Type B pancreatic cell (in vitro differentiated cells): ENCODE measurements around the gene NOPCHAP1. TPM values are rescaled to one million over a fixed set of nuclear protein-coding genes. Genes with fewer than 3 reads are reported as not detected.
"Not testable (repeated sequence)": the region's sequence is repeated elsewhere in the genome, so short reads cannot be mapped to it uniquely, and the experiment has no call there.

Source experiments
- DNase-seq: peaks from one replicate; pipeline ENCODE4 v3.0.0; 2021; ENCODE audit warnings: mixed read lengths; ENCODE audit not compliant: unreplicated experiment; ENCODE audit errors: extremely low spot score
- H3K27ac Mint-ChIP-seq: 2 replicates; pipeline ENCODE4 v1.8.0; 2021; ENCODE audit warnings: mild to moderate bottlenecking, mixed read lengths
- H3K27me3 Mint-ChIP-seq: 2 replicates; pipeline ENCODE4 v1.8.0; 2021; ENCODE audit warnings: mixed read lengths
- H3K36me3 Mint-ChIP-seq: 2 replicates; pipeline ENCODE4 v1.8.0; 2021; ENCODE audit warnings: mixed read lengths
- H3K4me1 Mint-ChIP-seq: one replicate; pipeline ENCODE4 v1.8.0; 2021; ENCODE audit warnings: mixed read lengths; ENCODE audit not compliant: unreplicated experiment
- H3K4me3 Mint-ChIP-seq: 2 replicates; pipeline ENCODE4 v1.8.0; 2021; ENCODE audit warnings: mild to moderate bottlenecking, mixed read lengths
- H3K9me3 Mint-ChIP-seq: 2 replicates; pipeline ENCODE4 v1.8.0; 2021; ENCODE audit warnings: mixed read lengths
- CTCF ChIP-seq: fragments of 200-600 bp; sonication (generic); conservative IDR thresholded peaks from 2 replicates; pipeline ENCODE4 v1.5.0; 2021; ENCODE audit warnings: antibody characterized with exemption, mild to moderate bottlenecking
- total RNA-seq: library from RNA; stranded (reverse); gene quantifications from 2 replicates; pipeline ENCODE4 v1.2.1, GENCODE V29; 2021; ENCODE audit warnings: low replicate concordance

NOPCHAP1 gene
- total RNA-seq, 1 donor from 2014 or later: 20.1 TPM

- peaks cover 5% of the 10 kb centered on the region for H3K9me3 Mint-ChIP-seq
Observed at GRCh38 chr12:104944252-104944651, 41.9 kb upstream of the NOPCHAP1 start.

GRCh38 chr12:104948716-104949115, 37.4 kb upstream of the NOPCHAP1 start:
- not testable (repeated sequence) for H3K9me3 Mint-ChIP-seq, H3K27ac Mint-ChIP-seq, DNase-seq, H3K4me1 Mint-ChIP-seq, H3K4me3 Mint-ChIP-seq, H3K27me3 Mint-ChIP-seq, H3K36me3 Mint-ChIP-seq

More at GRCh38 chr12:104944252-104944651, 41.9 kb upstream of the NOPCHAP1 start:
- Mint-ChIP-seq H3K4me3 (no peak overlapping the region), H3K36me3 (no peaks in the 10 kb centered on the region), H3K27me3 (no peaks in the 10 kb centered on the region), H3K4me1 (no peaks in the 10 kb centered on the region), H3K27ac (no peak overlapping the region)
- no peak for TF ChIP-seq CTCF
- DNase-seq: no peak

DNA sequence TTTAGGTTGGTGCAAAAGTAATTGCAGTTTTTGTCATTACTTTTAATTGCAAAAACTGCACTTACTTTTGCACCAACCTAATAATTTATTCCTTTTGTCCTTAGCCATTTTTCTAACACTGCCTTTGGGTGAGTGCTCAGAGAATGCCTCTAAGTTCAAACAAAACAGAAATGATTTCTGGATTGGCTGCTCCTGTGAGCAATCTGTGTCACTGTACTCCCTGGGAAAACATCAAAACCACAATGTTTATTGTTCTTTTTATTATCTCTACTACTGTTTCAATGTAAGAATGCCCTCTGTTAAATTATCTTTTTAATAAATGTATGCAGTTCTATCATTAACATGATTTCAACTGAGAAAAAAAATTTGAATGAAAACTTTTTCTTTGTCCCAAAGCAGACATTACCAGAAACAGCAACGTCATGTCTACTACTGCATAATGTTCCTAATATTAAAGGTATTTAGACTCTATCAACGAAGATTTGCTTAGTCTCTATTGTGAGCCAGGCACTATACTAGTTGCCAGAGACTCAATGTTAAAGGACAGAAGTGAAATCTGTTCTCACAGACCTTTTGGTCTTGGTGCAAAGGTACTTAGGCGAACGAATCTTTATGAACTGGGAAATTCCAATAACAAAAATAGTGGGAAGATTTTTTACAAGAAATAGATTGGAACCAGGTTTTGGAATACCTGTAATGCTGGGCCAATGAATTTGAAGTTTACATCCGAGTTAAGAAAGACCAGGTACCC, 34.2 kb upstream of the NOPCHAP1 start:
- H3K27ac Mint-ChIP-seq: no peak overlapping the region
- TF ChIP-seq CTCF: no peak
- no peaks in the 10 kb centered on the region for H3K36me3 Mint-ChIP-seq
- no peak overlapping the region for H3K4me3 Mint-ChIP-seq
- DNase-seq: no peak
- H3K4me1 Mint-ChIP-seq: no peaks in the 10 kb centered on the region
- peaks cover 21% of the 10 kb centered on the region for H3K27me3 Mint-ChIP-seq
- no peaks in the 10 kb centered on the region for H3K9me3 Mint-ChIP-seq

DNA sequence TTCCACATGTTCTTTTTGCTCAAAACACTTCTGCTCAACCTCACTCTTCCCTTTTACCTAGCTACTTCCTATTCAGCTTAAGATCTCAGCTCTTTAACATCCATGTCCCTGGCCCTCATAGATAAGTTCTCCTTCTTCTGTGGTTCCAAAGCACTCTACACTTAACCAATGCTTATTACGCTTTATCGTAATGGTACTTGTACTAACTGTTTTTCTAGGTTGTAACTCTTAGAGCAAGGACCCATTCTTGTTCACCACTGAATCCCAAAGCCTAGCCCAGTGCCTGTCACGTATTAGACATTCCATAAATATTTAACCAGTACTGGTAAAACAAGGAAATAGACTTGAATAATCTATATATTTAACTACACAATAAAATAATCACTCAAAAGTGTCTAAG, 33.3 kb upstream of the NOPCHAP1 start:
- no peak for TF ChIP-seq CTCF
- Mint-ChIP-seq H3K27ac (peak overlapping the region; percentile 45), H3K4me1 (no peaks in the 10 kb centered on the region), H3K9me3 (no peaks in the 10 kb centered on the region), H3K36me3 (no peaks in the 10 kb centered on the region), H3K27me3 (peaks cover 27% of the 10 kb centered on the region), H3K4me3 (peak overlapping the region; percentile 2)
- DNase-seq: no peak

GRCh38 chr12:104953323-104953722, 32.8 kb upstream of the NOPCHAP1 start:
- Mint-ChIP-seq H3K36me3 (no peaks in the 10 kb centered on the region), H3K4me3 (no peak overlapping the region), H3K27me3 (peaks cover 27% of the 10 kb centered on the region), H3K9me3 (no peaks in the 10 kb centered on the region), H3K4me1 (no peaks in the 10 kb centered on the region), H3K27ac (peak overlapping the region; percentile 45)
- no peak for DNase-seq
- TF ChIP-seq CTCF: no peak

DNA sequence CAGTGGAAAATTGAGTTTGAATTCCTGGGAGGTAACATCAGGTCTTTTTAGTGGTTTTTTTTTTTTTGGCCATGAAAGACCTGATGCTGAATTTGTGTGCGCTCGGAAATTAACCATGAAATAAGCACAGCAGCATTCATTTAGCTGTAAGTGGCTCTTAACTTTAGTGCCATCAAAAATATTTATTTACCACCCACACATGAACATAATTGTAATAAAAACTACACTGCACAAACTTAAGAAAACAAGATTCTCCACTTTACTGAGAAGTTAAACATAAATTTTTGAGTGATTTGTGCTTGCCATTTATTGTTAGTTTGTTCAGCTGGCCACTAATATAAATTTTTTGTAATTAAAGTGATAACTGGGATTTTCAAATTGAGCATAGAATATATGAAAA, 30.4 kb upstream of the NOPCHAP1 start:
- no peaks in the 10 kb centered on the region for H3K9me3 Mint-ChIP-seq
- H3K27ac Mint-ChIP-seq: no peak overlapping the region
- H3K36me3 Mint-ChIP-seq: no peaks in the 10 kb centered on the region
- H3K27me3 Mint-ChIP-seq: peaks cover 40% of the 10 kb centered on the region
- peaks cover 17% of the 10 kb centered on the region for H3K4me1 Mint-ChIP-seq
- no peak for TF ChIP-seq CTCF
- no peak overlapping the region for H3K4me3 Mint-ChIP-seq
- no peak for DNase-seq
